BJ (cell line): Measurements from ENCODE around the gene CD63. TPM values are rescaled to one million over a fixed set of nuclear protein-coding genes. Genes with fewer than 3 reads are reported as not detected.
A peak's percentile ranks its signal among the peaks of the same experiment; 100 is the strongest.

Source experiments
- CTCF ChIA-PET: fragments of 350-600 bp; formaldehyde crosslinking; extraction: SDS; loops from one replicate; lab custom pipeline; 2021; ENCODE audit warnings: antibody characterized with exemption, inconsistent platforms; lab: Yijun Ruan, JAX
- POLR2A ChIA-PET: fragments of 300-600 bp; sonication (Branson Sonifier 250); formaldehyde crosslinking; extraction: SDS; loops from one replicate; lab custom pipeline; 2021; ENCODE audit warnings: antibody characterized with exemption; lab: Charles Lee
- DNase-seq: peaks from one replicate; pipeline ENCODE4 v3.0.0-alpha.2; 2011; ENCODE audit warnings: low read depth
- H3K27me3 ChIP-seq: 2 replicates; pipeline ENCODE4 v1.6.0; 2011; ENCODE audit warnings: low read length; ENCODE audit not compliant: control insufficient read depth, insufficient read depth
- H3K36me3 ChIP-seq: 2 replicates; pipeline ENCODE4 v1.5.1; 2011; ENCODE audit warnings: low read length; ENCODE audit not compliant: control insufficient read depth, insufficient read depth
- H3K4me3 ChIP-seq: 2 replicates; pipeline ENCODE4 v1.5.1; 2011; ENCODE audit warnings: low read depth, mild to moderate bottlenecking, control low read depth, low read length
- CTCF ChIP-seq: IDR thresholded peaks from 2 replicates; pipeline ENCODE4 v1.5.1; 2011; ENCODE audit warnings: low read depth, mild to moderate bottlenecking, control low read depth, inconsistent platforms, low read length, moderate library complexity; ENCODE audit not compliant: insufficient read depth
- polyA plus RNA-seq: library from polyadenylated mRNA; depleted of rRNA; stranded (reverse); fragments of >200 nt; gene quantifications from 2 replicates; pipeline ENCODE4 v1.2.3, GENCODE V29; 2011

CD63 gene
- polyA plus RNA-seq, 1 experiment: 974 TPM

- DNase-seq: no peak
- TF ChIP-seq CTCF: no peak
- Histone ChIP-seq H3K36me3 (no peaks in the 10 kb centered on the region), H3K4me3 (no peak overlapping the region), H3K27me3 (no peaks in the 10 kb centered on the region; the same call in 1 of the 2 replicates)
- ChIA-PET POLR2A (no interaction called here), CTCF (interaction anchor here (1.3 to 1.7 kb wide), 2 partner anchors 12 to 36 kb away, joined by 3 read pairs; partner anchors contain the start of gene RDH5)
Observed at GRCh38 chr12:55684761-55685370, 43.9 kb downstream of the CD63 start.

GRCh38 chr12:55683676-55684075 lies 45.1 kb downstream of the CD63 start:
- Histone ChIP-seq H3K36me3 (no peaks in the 10 kb centered on the region), H3K4me3 (no peak overlapping the region), H3K27me3 (no peaks in the 10 kb centered on the region; the same call in 1 of the 2 replicates)
- ChIA-PET POLR2A (no interaction called here), CTCF (interaction anchor here (0.8 to 2.8 kb wide), 5 partner anchors 10 to 53 kb away, joined by 3 to 24 read pairs (median 3); partner anchors contain the start of gene RDH5)
- no peak for DNase-seq
- TF ChIP-seq CTCF: no peak

- CTCF ChIA-PET: interaction anchor here (0.8 to 2.8 kb wide), 14 partner anchors 9 to 275 kb away, joined by 3 to 24 read pairs (median 4); partner anchors contain the start of genes BLOC1S1 and RDH5
- POLR2A ChIA-PET: no interaction called here
- TF ChIP-seq CTCF: no peak
- no peak for DNase-seq
- no peaks in the 10 kb centered on the region; the same call in 1 of the 2 replicates for H3K27me3 ChIP-seq
- no peaks in the 10 kb centered on the region for H3K36me3 ChIP-seq
- H3K4me3 ChIP-seq: no peak overlapping the region
Observed at GRCh38 chr12:55682087-55682796, 46.6 kb downstream of the CD63 start.

GRCh38 chr12:55681142-55682077 lies 47.4 kb downstream of the CD63 start:
- Histone ChIP-seq H3K4me3 (no peak overlapping the region), H3K27me3 (no peaks in the 10 kb centered on the region; the same call in 1 of the 2 replicates), H3K36me3 (no peaks in the 10 kb centered on the region)
- CTCF ChIA-PET: interaction anchor here (0.8 to 2.8 kb wide), 14 partner anchors 11 to 276 kb away, joined by 3 to 24 read pairs (median 4); partner anchors contain the start of genes BLOC1S1 and RDH5
- DNase-seq: no peak
- POLR2A ChIA-PET: no interaction called here
- peak; percentile 48 for TF ChIP-seq CTCF
